Heart left ventricle (tissue), 13 donors: ENCODE data around the gene TDP2.

Source experiments
- CTCF ChIP-seq, 12 donors: fragments of 200-600 bp; sonication (generic) in 4 of 12; IDR thresholded peaks; one replicate each; pipeline versions ENCODE4 v1.5.0 to v1.8.0; 2018 to 2022; ENCODE audit warnings: antibody characterized with exemption in 12 of 12, mild to moderate bottlenecking in 5 of 12
- POLR2A ChIP-seq, 2 donors: fragments of 450-650 bp; IDR thresholded peaks; one replicate each; pipeline ENCODE4 v1.6.1; 2017; ENCODE audit warnings: antibody characterized with exemption in 2 of 2, mild to moderate bottlenecking in 2 of 2, moderate library complexity in 2 of 2
- donor health status: ischemic (EF 13 %, LVEDD 7.1; RV severe dilation, severe dysfunction).
- donor health status: DM: no; HTN: yes; CAD: no.
- donor health status: DM: no; HTN: no; CAD: no.
- donor health status: ischemic (EF 25% LVEDD 6.9; RV normal size, moderate dysfunction).
- donor health status: ischemic (EF 25% LVEDD 5.7; RV mildly dilated, moderate dysfunction).
- donor health status: ischemic (EF 35%, LVEDD 5.7; RV mildly dilated, moderate dysfunction).
- donor health status: nonischemic (EF 11% LVEDD 7.7; RV severe dilation, severe dysfunction).
- donor health status: DM: yes; HTN: yes; CAD: no.
- donor health status: PGD.
- donor health status: ischemic (EF 29% LVEDD 5.4; RV normal size, mild dysfunction).
- donor health status: nonischemic (EF 23%, LVEDD 6.1; RV moderate dilation, normal function).

DNA sequence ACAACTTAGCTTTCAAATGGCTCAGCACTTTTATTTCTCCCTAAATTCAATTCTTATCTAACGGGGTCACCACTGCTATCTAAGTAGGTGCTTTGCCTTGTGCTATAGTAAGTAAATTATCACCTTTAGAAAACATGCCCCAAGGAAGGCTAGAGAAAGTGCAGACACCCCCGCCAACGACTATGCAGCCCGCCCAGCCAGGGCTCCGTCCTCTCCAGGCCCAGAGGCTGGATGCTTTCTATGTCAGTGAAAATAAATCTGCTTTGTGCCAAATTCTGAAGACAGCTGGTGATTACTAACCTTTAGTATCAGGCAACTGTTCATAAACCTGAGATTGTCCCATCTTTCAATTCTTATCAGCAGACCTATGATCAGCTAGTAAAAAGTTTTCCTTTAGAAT, 35.0 kb downstream of the TDP2 start:
- no peak for TF ChIP-seq CTCF (IDR thresholded peaks at IDR 0.05)
- TF ChIP-seq POLR2A (IDR thresholded peaks at IDR 0.05): no peak
